Activated CD4-positive, alpha-beta T cell treated with anti-CD3 and anti-CD28 coated beads for 1 hour (primary cell): ENCODE measurements around the gene TMEM40.

ENCODE experiments used
- DNase-seq: peaks from one replicate; pipeline ENCODE4 v3.0.0-alpha.2; 2020

Gene TMEM40

GRCh38 chr3:12775226-12775625 is 16.2 kb upstream of the TMEM40 start:
- no peak for DNase-seq

- DNase-seq, result no peak
Observed at GRCh38 chr3:12774619-12775018, 15.6 kb upstream of the TMEM40 start.

GRCh38 chr3:12773710-12774086 is 14.6 kb upstream of the TMEM40 start:
- DNase-seq, result no peak

GRCh38 chr3:12773030-12773709 is 14.1 kb upstream of the TMEM40 start:
- no peak for DNase-seq

- no peak for DNase-seq
Observed at GRCh38 chr3:12772462-12772861, 13.4 kb upstream of the TMEM40 start.

- DNase-seq, result no peak
Observed at GRCh38 chr3:12771236-12771635, 12.2 kb upstream of the TMEM40 start.

- no peak for DNase-seq
Observed at GRCh38 chr3:12769761-12770160, 10.7 kb upstream of the TMEM40 start.

- no peak for DNase-seq
Observed at GRCh38 chr3:12768579-12769527, 9.8 kb upstream of the TMEM40 start.

GRCh38 chr3:12766541-12766940 is 7.5 kb upstream of the TMEM40 start:
- no peak for DNase-seq

GRCh38 chr3:12764171-12764776 is 5.2 kb upstream of the TMEM40 start:
- no peak for DNase-seq

- no peak for DNase-seq
Observed at GRCh38 chr3:12759693-12760565, 870 bp upstream of the TMEM40 start.

- DNase-seq, result no peak
Observed at GRCh38 chr3:12758025-12758781, 856 bp downstream of the TMEM40 start.

GRCh38 chr3:12756635-12757034 is 2.4 kb downstream of the TMEM40 start:
- no peak for DNase-seq

GRCh38 chr3:12756175-12756574 is 2.9 kb downstream of the TMEM40 start:
- no peak for DNase-seq

- no peak for DNase-seq
Observed at GRCh38 chr3:12755754-12756153, 3.3 kb downstream of the TMEM40 start.

- no peak for DNase-seq
Observed at GRCh38 chr3:12754313-12754712, 4.7 kb downstream of the TMEM40 start.

- no peak for DNase-seq
Observed at GRCh38 chr3:12753275-12754028, 5.6 kb downstream of the TMEM40 start.

GRCh38 chr3:12752809-12753208 is 6.2 kb downstream of the TMEM40 start:
- no peak for DNase-seq

GRCh38 chr3:12752102-12752501 is 7.0 kb downstream of the TMEM40 start:
- no peak for DNase-seq

GRCh38 chr3:12751571-12751970 is 7.5 kb downstream of the TMEM40 start:
- DNase-seq, result no peak

- no peak for DNase-seq
Observed at GRCh38 chr3:12750658-12751071, 8.4 kb downstream of the TMEM40 start.
